NCI-H82 treated with DMSO at 0.1 percent for 48 hours (cell line): ENCODE measurements around the gene KLHL8.

Source experiments
- DNase-seq: peaks from one replicate; lab custom pipeline; 2025; ENCODE audit not compliant: unreplicated experiment; lab: John Stamatoyannopoulos, UW

Gene KLHL8

DNA sequence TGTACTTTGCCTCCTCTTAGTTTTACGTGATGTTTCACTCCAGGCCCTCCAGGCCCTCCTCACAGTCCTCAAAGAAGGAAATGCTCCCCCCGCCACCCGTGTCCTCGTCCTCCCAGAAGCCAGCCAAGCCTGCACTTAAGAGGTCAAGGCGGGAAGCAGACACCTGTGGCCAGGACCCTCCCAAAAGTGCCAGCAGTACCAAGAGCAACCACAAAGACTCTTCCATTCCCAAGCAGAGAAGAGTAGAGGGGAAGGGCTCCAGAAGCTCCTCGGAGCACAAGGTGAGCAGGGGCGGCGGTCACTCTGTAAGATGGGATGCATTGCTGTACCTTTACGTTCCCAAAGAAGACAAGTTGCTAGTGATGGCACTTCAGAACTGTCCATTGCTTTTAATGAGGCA is 94.4 kb downstream of the KLHL8 start:
- DNase-seq: no peak

- no peak for DNase-seq
These were observed 98.2 kb downstream of the KLHL8 start for GRCh38 chr4:87122252-87122651.

- no peak for DNase-seq
These were observed 98.9 kb downstream of the KLHL8 start for GRCh38 chr4:87121341-87122065.

- no peak for DNase-seq
These were observed 99.8 kb downstream of the KLHL8 start for GRCh38 chr4:87120411-87121162.

DNA sequence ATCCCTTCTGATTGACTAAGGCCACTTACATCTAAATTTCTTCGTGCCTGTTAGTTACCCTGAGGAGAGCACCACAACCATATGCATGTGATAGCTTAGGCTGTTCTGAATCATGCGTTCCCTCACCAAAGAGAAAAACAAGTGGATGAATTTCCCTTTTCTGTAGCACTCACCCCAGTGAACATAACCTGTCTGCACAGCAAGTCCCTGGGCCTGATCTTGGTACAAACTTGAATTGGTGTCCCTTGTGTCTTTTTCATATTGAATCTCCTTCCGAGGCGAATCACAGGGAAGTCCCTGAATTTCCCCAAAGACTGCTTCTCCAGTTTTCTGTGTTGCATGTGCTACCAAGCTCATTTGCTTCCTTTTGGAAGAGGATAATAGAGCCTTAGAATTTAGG is 100.4 kb downstream of the KLHL8 start:
- no peak for DNase-seq

GRCh38 chr4:87118826-87119225 is 101.6 kb downstream of the KLHL8 start:
- DNase-seq: no peak

GRCh38 chr4:87118421-87118820 is 102.0 kb downstream of the KLHL8 start:
- DNase-seq: no peak

- no peak for DNase-seq
These were observed 102.7 kb downstream of the KLHL8 start for GRCh38 chr4:87117732-87118075.

DNA sequence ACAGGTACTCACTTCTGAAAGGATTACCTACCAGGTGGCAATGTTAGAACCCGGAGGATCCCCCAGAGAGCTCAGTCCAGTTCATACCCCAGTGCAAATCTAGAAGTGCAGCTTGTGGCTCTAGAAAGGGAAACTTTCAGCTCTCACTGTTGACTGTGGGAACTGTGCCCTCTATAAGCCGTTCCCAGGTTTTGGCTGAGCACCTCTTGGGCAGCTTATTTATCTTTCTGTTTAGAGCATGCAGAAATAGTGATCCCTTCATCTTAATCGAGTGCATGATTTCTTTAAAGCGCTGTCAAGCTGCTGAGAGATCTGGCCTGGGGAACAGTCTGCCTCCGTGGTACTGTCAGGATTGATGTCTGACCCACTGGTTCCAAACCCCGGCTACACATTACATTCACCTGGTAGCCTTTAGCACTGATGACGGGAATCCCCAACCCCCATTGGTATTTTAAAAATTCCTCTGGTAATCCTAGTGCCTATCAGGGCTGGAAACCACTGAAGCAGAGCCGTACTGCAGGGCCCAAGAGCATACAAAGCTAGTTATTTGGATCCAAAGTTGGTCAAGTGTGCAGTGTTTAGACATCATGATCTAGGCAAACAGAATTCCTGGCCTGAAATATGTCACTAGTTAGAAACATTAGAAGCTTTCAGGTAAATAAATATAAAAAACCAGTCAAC is 103.2 kb downstream of the KLHL8 start:
- DNase-seq: no peak

- no peak for DNase-seq
These were observed 104.2 kb downstream of the KLHL8 start for GRCh38 chr4:87116231-87116630.

DNA sequence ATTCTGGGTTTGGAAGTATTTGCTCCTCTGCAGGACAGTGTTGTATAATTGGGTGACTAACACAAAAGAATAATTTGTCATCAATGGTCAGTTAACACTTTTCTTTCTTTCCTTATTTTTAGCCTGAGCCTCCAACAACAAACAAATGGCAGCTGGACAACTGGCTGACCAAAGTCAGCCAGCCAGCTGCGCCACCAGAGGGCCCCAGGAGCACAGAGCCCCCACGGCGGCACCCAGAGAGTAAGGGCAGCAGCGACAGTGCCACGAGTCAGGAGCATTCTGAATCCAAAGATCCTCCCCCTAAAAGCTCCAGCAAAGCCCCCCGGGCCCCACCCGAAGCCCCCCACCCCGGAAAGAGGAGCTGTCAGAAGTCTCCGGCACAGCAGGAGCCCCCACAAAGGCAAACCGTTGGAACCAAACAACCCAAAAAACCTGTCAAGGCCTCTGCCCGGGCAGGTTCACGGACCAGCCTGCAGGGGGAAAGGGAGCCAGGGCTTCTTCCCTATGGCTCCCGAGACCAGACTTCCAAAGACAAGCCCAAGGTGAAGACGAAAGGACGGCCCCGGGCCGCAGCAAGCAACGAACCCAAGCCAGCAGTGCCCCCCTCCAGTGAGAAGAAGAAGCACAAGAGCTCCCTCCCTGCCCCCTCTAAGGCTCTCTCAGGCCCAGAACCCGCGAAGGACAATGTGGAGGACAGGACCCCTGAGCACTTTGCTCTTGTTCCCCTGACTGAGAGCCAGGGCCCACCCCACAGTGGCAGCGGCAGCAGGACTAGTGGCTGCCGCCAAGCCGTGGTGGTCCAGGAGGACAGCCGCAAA is 106.0 kb downstream of the KLHL8 start:
- no peak for DNase-seq

DNA sequence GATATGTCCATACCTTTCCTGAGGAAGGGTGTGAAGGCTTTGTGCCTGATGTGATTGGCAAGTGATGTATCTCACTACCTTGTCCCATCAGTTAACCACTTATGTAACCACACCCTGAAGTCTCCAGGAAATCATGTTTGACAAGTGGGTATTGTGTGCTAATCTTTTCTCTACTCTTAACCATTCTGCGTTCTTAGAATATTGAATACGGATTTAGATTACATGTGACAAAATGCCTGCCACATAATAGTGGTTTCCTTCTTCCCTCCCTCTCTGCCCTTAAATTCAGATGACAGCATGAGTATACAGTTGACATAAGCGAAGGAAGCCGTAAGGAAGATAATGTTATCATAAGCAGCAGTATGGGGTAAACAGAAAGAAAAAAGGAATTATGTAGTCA is 108.4 kb downstream of the KLHL8 start:
- no peak for DNase-seq
